Karpas-422 (cell line): ENCODE measurements around the gene ATXN7. TPM values are rescaled to one million over a fixed set of nuclear protein-coding genes. Genes with fewer than 3 reads are reported as not detected.
A peak's percentile ranks its signal among the peaks of the same experiment; 100 is the strongest.

Experiments
- DNase-seq: peaks from one replicate; pipeline ENCODE4 v3.0.0-alpha.2; 2015
- H2AFZ ChIP-seq: fragments of 200-600 bp; sonication (generic); 2 replicates; pipeline ENCODE4 v1.6.1; 2014; ENCODE audit warnings: antibody characterized with exemption, low read length, mixed read lengths
- H3K27ac ChIP-seq: fragments of 200-600 bp; sonication (generic); 2 replicates; pipeline ENCODE4 v1.5.1; 2014; ENCODE audit warnings: mild to moderate bottlenecking, low read length, moderate library complexity
- H3K27me3 ChIP-seq: fragments of 200-600 bp; sonication (generic); 2 replicates; pipeline ENCODE4 v1.6.1; 2014; ENCODE audit warnings: low read length, mixed read lengths
- H3K36me3 ChIP-seq: fragments of 200-600 bp; sonication (generic); 2 replicates; pipeline ENCODE4 v1.6.1; 2014; ENCODE audit warnings: low read length, mixed read lengths; ENCODE audit not compliant: insufficient read depth
- H3K4me1 ChIP-seq: fragments of 200-600 bp; sonication (generic); 2 replicates; pipeline ENCODE4 v1.6.1; 2014; ENCODE audit warnings: mild to moderate bottlenecking, low read length, mixed read lengths
- H3K4me2 ChIP-seq: fragments of 200-600 bp; sonication (generic); 2 replicates; pipeline ENCODE4 v1.6.1; 2014; ENCODE audit warnings: low read length, low read depth, mild to moderate bottlenecking; ENCODE audit not compliant: poor library complexity, severe bottlenecking
- H3K4me3 ChIP-seq: fragments of 200-600 bp; sonication (generic); 2 replicates; pipeline ENCODE4 v1.5.1; 2014; ENCODE audit warnings: mild to moderate bottlenecking, antibody characterized with exemption, low read length, mixed read lengths
- H3K79me2 ChIP-seq: fragments of 200-600 bp; sonication (generic); 2 replicates; pipeline ENCODE4 v1.6.1; 2014; ENCODE audit warnings: mild to moderate bottlenecking, low read length, mixed read lengths
- H3K9ac ChIP-seq: fragments of 200-600 bp; sonication (generic); 2 replicates; pipeline ENCODE4 v1.6.0; 2014; ENCODE audit warnings: low read length
- H3K9me2 ChIP-seq: fragments of 200-600 bp; sonication (generic), shearing (Covaris generic); replicated peaks from 2 replicates; pipeline ENCODE4 v1.6.0; 2014; ENCODE audit warnings: mild to moderate bottlenecking, low read length, moderate library complexity; ENCODE audit not compliant: insufficient read depth
- H3K9me3 ChIP-seq: fragments of 300-700, 200-600 bp; sonication (generic); 2 replicates; pipeline ENCODE4 v1.6.1; 2014; ENCODE audit warnings: low read length, mixed read lengths
- H4K20me1 ChIP-seq: fragments of 200-600 bp; sonication (generic); 2 replicates; pipeline ENCODE4 v1.6.1; 2014; ENCODE audit warnings: mild to moderate bottlenecking, antibody characterized with exemption, low read length, low read depth; ENCODE audit not compliant: insufficient read depth
- total RNA-seq: library from RNA; depleted of rRNA; stranded (reverse); fragments of >200 nt; shearing (Covaris generic); gene quantifications from 2 replicates; pipeline ENCODE4 v1.2.3, GENCODE V29; 2014; ENCODE audit warnings: low replicate concordance

The ATXN7 gene
- total RNA-seq, 1 experiment from 2014 or later, result 33.6 TPM

GRCh38 chr3:63986831-63987230 is 123.2 kb downstream of the ATXN7 start:
- no peaks in the 10 kb centered on the region for H3K9me3 ChIP-seq
- H3K79me2 ChIP-seq, result peaks cover 51% of the 10 kb centered on the region
- H2AFZ ChIP-seq, result no peak overlapping the region
- H3K27ac ChIP-seq, result no peak overlapping the region
- no peak overlapping the region for H3K4me3 ChIP-seq
- H3K27me3 ChIP-seq, result no peaks in the 10 kb centered on the region
- no peak for DNase-seq
- H3K9me2 ChIP-seq, result no peaks in the 10 kb centered on the region
- no peaks in the 10 kb centered on the region for H3K4me1 ChIP-seq
- H3K36me3 ChIP-seq, result peaks cover 57% of the 10 kb centered on the region; the same call in 1 of the 2 replicates
- no peak overlapping the region for H3K4me2 ChIP-seq
- no peak overlapping the region for H3K9ac ChIP-seq
- H4K20me1 ChIP-seq, result 0 out of 2 replicates have a peak, but pooled peaks cover 11% of the 10 kb centered on the region

- H3K79me2 ChIP-seq, result peaks cover 43% of the 10 kb centered on the region
- H3K9me3 ChIP-seq, result no peaks in the 10 kb centered on the region
- H3K27ac ChIP-seq, result no peak overlapping the region
- no peak overlapping the region for H3K4me3 ChIP-seq
- no peak overlapping the region for H3K9ac ChIP-seq
- H3K4me2 ChIP-seq, result no peak overlapping the region
- no peak for DNase-seq
- H3K4me1 ChIP-seq, result no peaks in the 10 kb centered on the region
- H3K36me3 ChIP-seq, result peaks cover 45% of the 10 kb centered on the region; the same call in 1 of the 2 replicates
- peaks cover 15% of the 10 kb centered on the region; the same call in 1 of the 2 replicates for H4K20me1 ChIP-seq
- no peaks in the 10 kb centered on the region for H3K27me3 ChIP-seq
- no peak overlapping the region for H2AFZ ChIP-seq
- H3K9me2 ChIP-seq, result no peaks in the 10 kb centered on the region
Measured at GRCh38 chr3:63988943-63989342, 125.3 kb downstream of the ATXN7 start.

- Histone ChIP-seq H2AFZ (no peak overlapping the region), H3K27me3 (no peaks in the 10 kb centered on the region), H3K9ac (no peak overlapping the region), H3K9me2 (no peaks in the 10 kb centered on the region), H3K4me1 (no peaks in the 10 kb centered on the region), H3K9me3 (no peaks in the 10 kb centered on the region), H3K27ac (no peak overlapping the region), H4K20me1 (peaks cover 15% of the 10 kb centered on the region; the same call in 1 of the 2 replicates), H3K79me2 (peaks cover 33% of the 10 kb centered on the region), H3K4me2 (no peak overlapping the region), H3K4me3 (no peak overlapping the region), H3K36me3 (peaks cover 41% of the 10 kb centered on the region)
- DNase-seq, result no peak
Measured at GRCh38 chr3:63990204-63990603, 126.5 kb downstream of the ATXN7 start.

GRCh38 chr3:63990733-63991132 is 127.1 kb downstream of the ATXN7 start:
- Histone ChIP-seq H3K36me3 (peaks cover 45% of the 10 kb centered on the region), H3K9me2 (no peaks in the 10 kb centered on the region), H3K79me2 (peaks cover 27% of the 10 kb centered on the region), H3K4me2 (no peak overlapping the region), H3K4me1 (no peaks in the 10 kb centered on the region), H3K27ac (no peak overlapping the region), H3K9ac (no peak overlapping the region), H3K9me3 (no peaks in the 10 kb centered on the region), H4K20me1 (peaks cover 9% of the 10 kb centered on the region; the same call in 1 of the 2 replicates), H3K4me3 (no peak overlapping the region), H3K27me3 (no peaks in the 10 kb centered on the region), H2AFZ (no peak overlapping the region)
- no peak for DNase-seq

- H3K27me3 ChIP-seq, result no peaks in the 10 kb centered on the region
- H3K4me3 ChIP-seq, result no peak overlapping the region
- H2AFZ ChIP-seq, result no peak overlapping the region
- no peaks in the 10 kb centered on the region for H3K9me2 ChIP-seq
- H3K4me2 ChIP-seq, result no peak overlapping the region
- H3K9ac ChIP-seq, result no peak overlapping the region
- H3K27ac ChIP-seq, result no peak overlapping the region
- H3K36me3 ChIP-seq, result peaks cover 53% of the 10 kb centered on the region
- peaks cover 19% of the 10 kb centered on the region for H3K79me2 ChIP-seq
- no peaks in the 10 kb centered on the region for H3K9me3 ChIP-seq
- no peak for DNase-seq
- H3K4me1 ChIP-seq, result no peaks in the 10 kb centered on the region
- peaks cover 9% of the 10 kb centered on the region; the same call in 1 of the 2 replicates for H4K20me1 ChIP-seq
Measured at GRCh38 chr3:63991666-63992065, 128.0 kb downstream of the ATXN7 start.

GRCh38 chr3:63992516-63993209 is 129.0 kb downstream of the ATXN7 start:
- H3K79me2 ChIP-seq, result peaks cover 9% of the 10 kb centered on the region
- H3K4me1 ChIP-seq, result no peaks in the 10 kb centered on the region
- peaks cover 48% of the 10 kb centered on the region for H3K36me3 ChIP-seq
- no peaks in the 10 kb centered on the region for H3K9me3 ChIP-seq
- H4K20me1 ChIP-seq, result peaks cover 4% of the 10 kb centered on the region; the same call in 1 of the 2 replicates
- H3K9ac ChIP-seq, result no peak overlapping the region
- no peak overlapping the region for H3K4me2 ChIP-seq
- H2AFZ ChIP-seq, result no peak overlapping the region
- H3K9me2 ChIP-seq, result no peaks in the 10 kb centered on the region
- H3K27ac ChIP-seq, result no peak overlapping the region
- DNase-seq, result no peak
- no peaks in the 10 kb centered on the region for H3K27me3 ChIP-seq
- no peak overlapping the region for H3K4me3 ChIP-seq

- Histone ChIP-seq H3K4me1 (no peaks in the 10 kb centered on the region), H3K4me2 (no peak overlapping the region), H3K9me3 (no peaks in the 10 kb centered on the region), H3K9ac (no peak overlapping the region), H3K36me3 (peaks cover 51% of the 10 kb centered on the region), H4K20me1 (peaks cover 4% of the 10 kb centered on the region; the same call in 1 of the 2 replicates), H2AFZ (no peak overlapping the region), H3K27me3 (no peaks in the 10 kb centered on the region), H3K4me3 (no peak overlapping the region), H3K27ac (no peak overlapping the region), H3K79me2 (peaks cover 5% of the 10 kb centered on the region), H3K9me2 (no peaks in the 10 kb centered on the region)
- peak; percentile 81 for DNase-seq
Measured at GRCh38 chr3:63993653-63994079, 130.0 kb downstream of the ATXN7 start.

- Histone ChIP-seq H4K20me1 (peaks cover 4% of the 10 kb centered on the region; the same call in 1 of the 2 replicates), H2AFZ (no peak overlapping the region), H3K9me2 (no peaks in the 10 kb centered on the region), H3K27ac (no peak overlapping the region), H3K4me2 (no peak overlapping the region), H3K9me3 (no peaks in the 10 kb centered on the region), H3K4me3 (no peak overlapping the region), H3K4me1 (no peaks in the 10 kb centered on the region), H3K27me3 (no peaks in the 10 kb centered on the region), H3K9ac (no peak overlapping the region), H3K79me2 (peaks cover 9% of the 10 kb centered on the region), H3K36me3 (peaks cover 57% of the 10 kb centered on the region)
- no peak for DNase-seq
Measured at GRCh38 chr3:63995086-63995485, 131.4 kb downstream of the ATXN7 start.
